Amniotic epithelial cell (primary cell): ENCODE measurements around the gene FMO3.
A peak's percentile ranks its signal among the peaks of the same experiment; 100 is the strongest.

Experiments used
- DNase-seq: peaks from one replicate; pipeline ENCODE4 v3.0.0-alpha.2; 2010; ENCODE audit warnings: low read depth

The FMO3 gene

GRCh38 chr1:171116676-171117075 lies 26.0 kb downstream of the FMO3 start:
- DNase-seq, result no peak

GRCh38 chr1:171117085-171117484 lies 26.4 kb downstream of the FMO3 start:
- no peak for DNase-seq

- no peak for DNase-seq
Observed at GRCh38 chr1:171119648-171120047, 28.9 kb downstream of the FMO3 start.

- no peak for DNase-seq
Observed at GRCh38 chr1:171122299-171122698, 31.6 kb downstream of the FMO3 start.

- no peak for DNase-seq
Observed at GRCh38 chr1:171122893-171123292, 32.2 kb downstream of the FMO3 start.

GRCh38 chr1:171126504-171126903 lies 35.8 kb downstream of the FMO3 start:
- no peak for DNase-seq

GRCh38 chr1:171127099-171127498 lies 36.4 kb downstream of the FMO3 start:
- no peak for DNase-seq

GRCh38 chr1:171127501-171127900 lies 36.8 kb downstream of the FMO3 start:
- peak; percentile 57 for DNase-seq

- DNase-seq, result no peak
Observed at GRCh38 chr1:171128463-171128862, 37.8 kb downstream of the FMO3 start.

GRCh38 chr1:171134204-171134923 lies 43.7 kb downstream of the FMO3 start:
- no peak for DNase-seq

- no peak for DNase-seq
Observed at GRCh38 chr1:171137580-171137979, 46.9 kb downstream of the FMO3 start.

- DNase-seq, result no peak
Observed at GRCh38 chr1:171138980-171139379, 48.3 kb downstream of the FMO3 start.

- DNase-seq, result no peak
Observed at GRCh38 chr1:171139890-171140289, 49.2 kb downstream of the FMO3 start.

- DNase-seq, result peak; percentile 10
Observed at GRCh38 chr1:171140401-171140800, 49.7 kb downstream of the FMO3 start.

GRCh38 chr1:171140956-171141687 lies 50.4 kb downstream of the FMO3 start:
- DNase-seq, result peak; percentile 38

GRCh38 chr1:171141688-171142415 lies 51.1 kb downstream of the FMO3 start:
- peak; percentile 67 for DNase-seq

- peak; percentile 21 for DNase-seq
Observed at GRCh38 chr1:171142416-171143385, 52.0 kb downstream of the FMO3 start.

- DNase-seq, result no peak
Observed at GRCh38 chr1:171150156-171150555, 59.5 kb downstream of the FMO3 start.

GRCh38 chr1:171152549-171152948 lies 61.8 kb downstream of the FMO3 start:
- no peak for DNase-seq

GRCh38 chr1:171155484-171155883 lies 64.8 kb downstream of the FMO3 start:
- no peak for DNase-seq

- DNase-seq, result no peak
Observed at GRCh38 chr1:171158096-171158495, 67.4 kb downstream of the FMO3 start.

- DNase-seq, result no peak
Observed at GRCh38 chr1:171158551-171158950, 67.8 kb downstream of the FMO3 start.
